GM21737 (cell line): ENCODE results near the gene CHIA.

Experiments used
- ATAC-seq: cut with Tn5 transposase; IDR thresholded peaks from one replicate; pipeline ENCODE4 v1.9.1; 2021; ENCODE audit warnings: mild to moderate bottlenecking, moderate library complexity; ENCODE audit not compliant: unreplicated experiment

The CHIA gene

GRCh38 chr1:111290630-111291029, at the start of gene CHIA:
TSS of gene CHIA (plus strand) at chr1:111290851. CDS start at chr1:111310468, 19,617 bp downstream.
- no peak for ATAC-seq

- ATAC-seq, result no peak
Measured at GRCh38 chr1:111241797-111242196, 48.9 kb upstream of the CHIA start.

GRCh38 chr1:111242805-111243523, 47.7 kb upstream of the CHIA start:
- no peak for ATAC-seq

- no peak for ATAC-seq
Measured at GRCh38 chr1:111247125-111247838, 43.4 kb upstream of the CHIA start.

- ATAC-seq, result no peak
Measured at GRCh38 chr1:111249960-111250359, 40.7 kb upstream of the CHIA start.

- no peak for ATAC-seq
Measured at GRCh38 chr1:111251570-111251969, 39.1 kb upstream of the CHIA start.

- no peak for ATAC-seq
Measured at GRCh38 chr1:111252786-111253185, 37.9 kb upstream of the CHIA start.

GRCh38 chr1:111253876-111254275, 36.8 kb upstream of the CHIA start:
- ATAC-seq, result no peak

- ATAC-seq, result no peak
Measured at GRCh38 chr1:111256988-111257658, 33.5 kb upstream of the CHIA start.

- ATAC-seq, result no peak
Measured at GRCh38 chr1:111267801-111268508, 22.7 kb upstream of the CHIA start.

- ATAC-seq, result no peak
Measured at GRCh38 chr1:111269825-111270406, 20.7 kb upstream of the CHIA start.

GRCh38 chr1:111270771-111271463, 19.7 kb upstream of the CHIA start:
- no peak for ATAC-seq

- ATAC-seq, result no peak
Measured at GRCh38 chr1:111271464-111271801, 19.2 kb upstream of the CHIA start.

GRCh38 chr1:111272081-111272480, 18.6 kb upstream of the CHIA start:
- no peak for ATAC-seq

- ATAC-seq, result no peak
Measured at GRCh38 chr1:111274653-111275052, 16.0 kb upstream of the CHIA start.

GRCh38 chr1:111275079-111275478, 15.6 kb upstream of the CHIA start:
- ATAC-seq, result no peak

- ATAC-seq, result no peak
Measured at GRCh38 chr1:111275780-111276433, 14.7 kb upstream of the CHIA start.

GRCh38 chr1:111279144-111279543, 11.5 kb upstream of the CHIA start:
- no peak for ATAC-seq

- no peak for ATAC-seq
Measured at GRCh38 chr1:111280267-111280666, 10.4 kb upstream of the CHIA start.

- ATAC-seq, result no peak
Measured at GRCh38 chr1:111281411-111281810, 9.2 kb upstream of the CHIA start.
